Neural cell (in vitro differentiated cells): ENCODE measurements around the gene ETFA. TPM values are rescaled to one million over a fixed set of nuclear protein-coding genes. Genes with fewer than 3 reads are reported as not detected.

Experiments used
- H2AFZ ChIP-seq: fragments of 200-600, 300-800 bp; sonication (generic), shearing (Covaris generic); 2 replicates; pipeline ENCODE4 v1.6.0; 2014; ENCODE audit warnings: low read depth, mild to moderate bottlenecking, antibody characterized with exemption, low read length, moderate library complexity
- H3F3A ChIP-seq: fragments of 200-600 bp; shearing (Covaris generic); 2 replicates; pipeline ENCODE4 v1.6.1; 2016; ENCODE audit warnings: mild to moderate bottlenecking, moderate library complexity, mixed read lengths, antibody characterized with exemption, low read length; ENCODE audit not compliant: insufficient read depth, poor library complexity, severe bottlenecking
- H3K27ac ChIP-seq: fragments of 200-600, 300-800 bp; sonication (generic), shearing (Covaris generic); 2 replicates; pipeline ENCODE4 v1.5.1; 2014; ENCODE audit warnings: mild to moderate bottlenecking, low read length, moderate library complexity
- H3K27me3 ChIP-seq: fragments of 300-800, 200-600 bp; sonication (generic), shearing (Covaris generic); 2 replicates; pipeline ENCODE4 v1.6.0; 2014; ENCODE audit warnings: mild to moderate bottlenecking, low read depth, low read length, moderate library complexity; ENCODE audit not compliant: insufficient read depth
- H3K36me3 ChIP-seq: fragments of 300-800, 200-600 bp; sonication (generic), shearing (Covaris generic); 2 replicates; pipeline ENCODE4 v1.5.1; 2014; ENCODE audit warnings: mild to moderate bottlenecking, antibody characterized with exemption, low read length, moderate library complexity; ENCODE audit not compliant: insufficient read depth
- H3K4me2 ChIP-seq: fragments of 300-800, 200-600 bp; sonication (generic), shearing (Covaris generic); 2 replicates; pipeline ENCODE4 v1.6.0; 2014; ENCODE audit warnings: mild to moderate bottlenecking, low read length
- H3K4me3 ChIP-seq: fragments of 300-800, 200-600 bp; sonication (generic), shearing (Covaris generic); 2 replicates; pipeline ENCODE4 v1.5.1; 2014; ENCODE audit warnings: mild to moderate bottlenecking, low read length, moderate library complexity
- H3K79me2 ChIP-seq: fragments of 200-600 bp; shearing (Covaris generic); replicated peaks from 2 replicates; pipeline ENCODE4 v1.6.0; 2014; ENCODE audit warnings: mild to moderate bottlenecking, low read length, moderate library complexity; ENCODE audit not compliant: insufficient read depth
- H3K9ac ChIP-seq: fragments of 300-800, 200-600 bp; sonication (generic), shearing (Covaris generic); 2 replicates; pipeline ENCODE4 v1.6.1; 2016; ENCODE audit warnings: mild to moderate bottlenecking, low read length, mixed read lengths
- H3K9me2 ChIP-seq: fragments of 200-600 bp; shearing (Covaris generic); 2 replicates; pipeline ENCODE4 v1.6.1; 2016; ENCODE audit warnings: mild to moderate bottlenecking, low read length, mixed read lengths; ENCODE audit not compliant: insufficient read depth
- H3K9me3 ChIP-seq: fragments of 200-600, 300-800 bp; sonication (generic), shearing (Covaris generic); 2 replicates; pipeline ENCODE4 v1.6.1; 2016; ENCODE audit warnings: mild to moderate bottlenecking, mixed run types, low read length, moderate library complexity, mixed read lengths
- H4K20me1 ChIP-seq: fragments of 200-600 bp; shearing (Covaris generic); 2 replicates; pipeline ENCODE4 v1.6.1; 2016; ENCODE audit warnings: mild to moderate bottlenecking, mixed run types; ENCODE audit not compliant: insufficient read depth
- CTCF ChIP-seq: fragments of 450-650 bp; IDR thresholded peaks from 2 replicates; pipeline ENCODE4 v1.5.1; 2014; ENCODE audit warnings: antibody characterized with exemption, mild to moderate bottlenecking, moderate library complexity; ENCODE audit not compliant: poor library complexity, severe bottlenecking
- EP300 ChIP-seq: fragments of 450-650 bp; conservative IDR thresholded peaks from 2 replicates; pipeline ENCODE4 v1.6.1; 2014; ENCODE audit warnings: antibody characterized with exemption, mild to moderate bottlenecking, moderate library complexity; ENCODE audit not compliant: poor library complexity, severe bottlenecking
- EZH2 ChIP-seq: fragments of 200-600, 300-800 bp; shearing (Covaris generic), sonication (generic); IDR thresholded peaks from 2 replicates; pipeline ENCODE4 v1.6.1; 2014; ENCODE audit warnings: antibody characterized with exemption, low read length, borderline replicate concordance, mild to moderate bottlenecking; ENCODE audit not compliant: insufficient read depth, poor library complexity, severe bottlenecking
- MXI1 ChIP-seq: fragments of 450-650 bp; conservative IDR thresholded peaks from 2 replicates; pipeline ENCODE4 v1.6.1; 2014; ENCODE audit warnings: antibody characterized with exemption, mild to moderate bottlenecking; ENCODE audit not compliant: poor library complexity, severe bottlenecking
- POLR2AphosphoS5 ChIP-seq: IDR thresholded peaks from 2 replicates; pipeline ENCODE4 v1.6.1; 2012
- RAD21 ChIP-seq: fragments of 450-650 bp; conservative IDR thresholded peaks from 2 replicates; pipeline ENCODE4 v1.6.1; 2014; ENCODE audit warnings: antibody characterized with exemption, mild to moderate bottlenecking, moderate library complexity
- REST ChIP-seq: IDR thresholded peaks from 2 replicates; pipeline ENCODE4 v1.6.1; 2012; ENCODE audit warnings: borderline replicate concordance
- SMC3 ChIP-seq: fragments of 450-650 bp; conservative IDR thresholded peaks from 2 replicates; pipeline ENCODE4 v1.6.1; 2014; ENCODE audit warnings: antibody characterized with exemption, mild to moderate bottlenecking, moderate library complexity; ENCODE audit not compliant: poor library complexity
- TAF1 ChIP-seq: IDR thresholded peaks from 2 replicates; pipeline ENCODE4 v1.6.1; 2012; ENCODE audit warnings: low read depth
- polyA plus RNA-seq: library from polyadenylated mRNA; depleted of rRNA; stranded (reverse); fragments of >200 nt; gene quantifications from 2 replicates; pipeline ENCODE4 v1.2.3, GENCODE V29; 2014

The ETFA gene
- polyA plus RNA-seq, 1 donor from 2014 or later: 145 TPM

GRCh38 chr15:76198456-76199105 lies 112.7 kb downstream of the ETFA start:
- Histone ChIP-seq H3K27me3 (no peaks in the 10 kb centered on the region), H3K9me2 (no peaks in the 10 kb centered on the region), H3K9ac (no peak overlapping the region), H3K27ac (no peak overlapping the region), H4K20me1 (no peaks in the 10 kb centered on the region), H3K36me3 (no peaks in the 10 kb centered on the region), H3K79me2 (no peaks in the 10 kb centered on the region), H3F3A (no peaks in the 10 kb centered on the region), H3K9me3 (no peaks in the 10 kb centered on the region), H3K4me2 (no peak overlapping the region), H2AFZ (no peak overlapping the region), H3K4me3 (no peak overlapping the region)
- TF ChIP-seq RAD21: no peak
- no peak for TF ChIP-seq REST
- no peak for TF ChIP-seq CTCF
- TF ChIP-seq EZH2: no peak
- TF ChIP-seq TAF1: no peak
- TF ChIP-seq SMC3: no peak
- TF ChIP-seq POLR2AphosphoS5: no peak
- no peak for TF ChIP-seq MXI1
- TF ChIP-seq EP300: no peak

- H2AFZ ChIP-seq: no peak overlapping the region
- no peaks in the 10 kb centered on the region for H3K27me3 ChIP-seq
- no peak overlapping the region for H3K4me3 ChIP-seq
- H3F3A ChIP-seq: no peaks in the 10 kb centered on the region
- no peaks in the 10 kb centered on the region for H3K36me3 ChIP-seq
- H3K9me3 ChIP-seq: no peaks in the 10 kb centered on the region
- H3K27ac ChIP-seq: no peak overlapping the region
- no peaks in the 10 kb centered on the region for H4K20me1 ChIP-seq
- no peaks in the 10 kb centered on the region for H3K9me2 ChIP-seq
- no peak overlapping the region for H3K9ac ChIP-seq
- TF ChIP-seq RAD21: no peak
- TF ChIP-seq MXI1: no peak
- no peak for TF ChIP-seq SMC3
- TF ChIP-seq EZH2: no peak
- TF ChIP-seq REST: no peak
- TF ChIP-seq POLR2AphosphoS5: no peak
- no peak for TF ChIP-seq TAF1
- TF ChIP-seq EP300: no peak
- no peak for TF ChIP-seq CTCF
- no peak overlapping the region for H3K4me2 ChIP-seq
- no peaks in the 10 kb centered on the region for H3K79me2 ChIP-seq
These were observed 113.4 kb downstream of the ETFA start for GRCh38 chr15:76197703-76198455.
